NT2/D1 (cell line): ENCODE measurements around the gene ZFPL1.

ENCODE experiments used
- DNase-seq: peaks from one replicate; pipeline ENCODE4 v3.0.0-alpha.2; 2011; ENCODE audit warnings: low read depth, low spot score
- H3K27me3 ChIP-seq: 2 replicates; pipeline ENCODE4 v1.6.0; 2011; ENCODE audit warnings: mild to moderate bottlenecking; ENCODE audit not compliant: insufficient read length, insufficient read depth
- H3K36me3 ChIP-seq: 2 replicates; pipeline ENCODE4 v1.6.1; 2011; ENCODE audit warnings: mild to moderate bottlenecking, low read length, mixed read lengths; ENCODE audit not compliant: insufficient read depth, insufficient read length
- H3K4me1 ChIP-seq: 2 replicates; pipeline ENCODE4 v1.5.1; 2011; ENCODE audit not compliant: insufficient read depth, insufficient read length
- H3K4me3 ChIP-seq: 2 replicates; pipeline ENCODE4 v1.5.1; 2011; ENCODE audit warnings: low read depth; ENCODE audit not compliant: insufficient read length
- H3K9ac ChIP-seq: 2 replicates; pipeline ENCODE4 v1.6.0; 2011; ENCODE audit warnings: low read depth; ENCODE audit not compliant: insufficient read length
- H3K9me3 ChIP-seq: 2 replicates; pipeline ENCODE4 v1.5.1; 2011; ENCODE audit warnings: mild to moderate bottlenecking, low read length; ENCODE audit not compliant: insufficient read depth
- SUZ12 ChIP-seq: IDR thresholded peaks from 2 replicates; pipeline ENCODE4 v1.6.1; 2011; ENCODE audit not compliant: insufficient read length, insufficient read depth; ENCODE audit errors: extremely low read depth
- YY1 ChIP-seq: IDR thresholded peaks from 2 replicates; pipeline ENCODE4 v1.6.1; 2011; ENCODE audit not compliant: insufficient read length, insufficient read depth
- ZNF274 ChIP-seq: IDR thresholded peaks from 2 replicates; pipeline ENCODE4 v1.6.1; 2011; ENCODE audit warnings: mild to moderate bottlenecking, low read depth, low read length

ZFPL1 gene

GRCh38 chr11:65063532-65063931, 20.5 kb upstream of the ZFPL1 start:
- Histone ChIP-seq H3K4me3 (no peak overlapping the region), H3K9me3 (no peaks in the 10 kb centered on the region), H3K4me1 (peaks cover 17% of the 10 kb centered on the region), H3K36me3 (no peaks in the 10 kb centered on the region), H3K9ac (no peak overlapping the region), H3K27me3 (no peaks in the 10 kb centered on the region)
- DNase-seq = no peak
- no peak for TF ChIP-seq YY1
- TF ChIP-seq SUZ12 = no peak
- TF ChIP-seq ZNF274 = no peak

- Histone ChIP-seq H3K9me3 (no peaks in the 10 kb centered on the region), H3K27me3 (no peaks in the 10 kb centered on the region), H3K9ac (no peak overlapping the region), H3K4me3 (no peak overlapping the region), H3K36me3 (no peaks in the 10 kb centered on the region), H3K4me1 (peaks cover 17% of the 10 kb centered on the region)
- DNase-seq = no peak
- TF ChIP-seq YY1 (no peak), ZNF274 (no peak), SUZ12 (no peak)
These were observed 19.2 kb upstream of the ZFPL1 start for GRCh38 chr11:65064847-65065240.

GRCh38 chr11:65065851-65066250, 18.2 kb upstream of the ZFPL1 start:
- no peak for DNase-seq
- no peaks in the 10 kb centered on the region for H3K36me3 ChIP-seq
- no peak for TF ChIP-seq YY1
- TF ChIP-seq ZNF274 = no peak
- no peak for TF ChIP-seq SUZ12

GRCh38 chr11:65066315-65066714, 17.7 kb upstream of the ZFPL1 start:
- H3K36me3 ChIP-seq = no peaks in the 10 kb centered on the region
- peak overlapping the region; percentile 34 for H3K9ac ChIP-seq
- DNase-seq = no peak
- H3K9me3 ChIP-seq = no peaks in the 10 kb centered on the region
- H3K27me3 ChIP-seq = no peaks in the 10 kb centered on the region
- TF ChIP-seq SUZ12 (no peak), ZNF274 (no peak), YY1 (no peak)
- no peak overlapping the region for H3K4me3 ChIP-seq
- H3K4me1 ChIP-seq = peaks cover 17% of the 10 kb centered on the region

More at GRCh38 chr11:65065851-65066250, 18.2 kb upstream of the ZFPL1 start:
- H3K27me3 ChIP-seq = no peaks in the 10 kb centered on the region
- H3K9me3 ChIP-seq = no peaks in the 10 kb centered on the region
- H3K9ac ChIP-seq = no peak overlapping the region
- no peak overlapping the region for H3K4me3 ChIP-seq
- H3K4me1 ChIP-seq = peaks cover 17% of the 10 kb centered on the region

- Histone ChIP-seq H3K9me3 (no peaks in the 10 kb centered on the region), H3K36me3 (no peaks in the 10 kb centered on the region), H3K4me1 (peaks cover 17% of the 10 kb centered on the region), H3K27me3 (no peaks in the 10 kb centered on the region), H3K4me3 (no peak overlapping the region), H3K9ac (peak overlapping the region; percentile 34)
- no peak for DNase-seq
- TF ChIP-seq ZNF274 = no peak
- TF ChIP-seq SUZ12 = no peak
- no peak for TF ChIP-seq YY1
These were observed 17.2 kb upstream of the ZFPL1 start for GRCh38 chr11:65066805-65067291.

GRCh38 chr11:65067446-65067845, 16.6 kb upstream of the ZFPL1 start:
- Histone ChIP-seq H3K9ac (no peak overlapping the region), H3K27me3 (no peaks in the 10 kb centered on the region)

GRCh38 chr11:65069217-65069616, 14.8 kb upstream of the ZFPL1 start:
- Histone ChIP-seq H3K9ac (no peak overlapping the region), H3K27me3 (no peaks in the 10 kb centered on the region), H3K4me1 (peaks cover 13% of the 10 kb centered on the region), H3K9me3 (no peaks in the 10 kb centered on the region), H3K4me3 (no peak overlapping the region), H3K36me3 (no peaks in the 10 kb centered on the region)
- no peak for DNase-seq
- TF ChIP-seq SUZ12 = no peak
- no peak for TF ChIP-seq YY1
- no peak for TF ChIP-seq ZNF274

More at GRCh38 chr11:65067446-65067845, 16.6 kb upstream of the ZFPL1 start:
- DNase-seq = no peak
- H3K36me3 ChIP-seq = no peaks in the 10 kb centered on the region
- peaks cover 17% of the 10 kb centered on the region for H3K4me1 ChIP-seq
- no peak overlapping the region for H3K4me3 ChIP-seq
- TF ChIP-seq YY1 = no peak
- no peak for TF ChIP-seq SUZ12
- no peak for TF ChIP-seq ZNF274
- no peaks in the 10 kb centered on the region for H3K9me3 ChIP-seq
